ENCODE measurements around the gene ZNF580. TPM values are rescaled to one million over a fixed set of nuclear protein-coding genes. Genes with fewer than 3 reads are reported as not detected.

The ZNF580 gene
- total RNA-seq, 1 donor from 2014 or later = 37.4 TPM

GRCh38 chr19:55676383-55676782, 35.6 kb downstream of the ZNF580 start:
- peak overlapping the region; percentile 97 for H3K4me3 Mint-ChIP-seq
- DNase-seq (ENCODE audit: extremely low spot score, unreplicated experiment) = no peak
- H3K36me3 Mint-ChIP-seq = peaks cover 7% of the 10 kb centered on the region
- H3K9me3 Mint-ChIP-seq = no peaks in the 10 kb centered on the region
- peak overlapping the region; percentile 93 for H3K27ac Mint-ChIP-seq
- H3K27me3 Mint-ChIP-seq = no peaks in the 10 kb centered on the region
- TF ChIP-seq CTCF (conservative IDR thresholded peaks at IDR 0.05) = no peak
- H3K4me1 Mint-ChIP-seq (ENCODE audit: unreplicated experiment) = peaks cover 22% of the 10 kb centered on the region

GRCh38 chr19:55676889-55677505, 36.2 kb downstream of the ZNF580 start:
- no peaks in the 10 kb centered on the region for H3K27me3 Mint-ChIP-seq
- peaks cover 22% of the 10 kb centered on the region for H3K4me1 Mint-ChIP-seq (ENCODE audit: unreplicated experiment)
- H3K36me3 Mint-ChIP-seq = peaks cover 7% of the 10 kb centered on the region
- TF ChIP-seq CTCF (conservative IDR thresholded peaks at IDR 0.05) = no peak
- peak overlapping the region; percentile 97 for H3K4me3 Mint-ChIP-seq
- H3K9me3 Mint-ChIP-seq = no peaks in the 10 kb centered on the region
- no peak for DNase-seq (ENCODE audit: extremely low spot score, unreplicated experiment)
- peak overlapping the region; percentile 93 for H3K27ac Mint-ChIP-seq

GRCh38 chr19:55677572-55678028, 36.8 kb downstream of the ZNF580 start:
- H3K27ac Mint-ChIP-seq = peak overlapping the region; percentile 93

GRCh38 chr19:55678121-55678671, 37.4 kb downstream of the ZNF580 start:
- H3K27me3 Mint-ChIP-seq = no peaks in the 10 kb centered on the region
- no peak for TF ChIP-seq CTCF (conservative IDR thresholded peaks at IDR 0.05)
- H3K36me3 Mint-ChIP-seq = peaks cover 7% of the 10 kb centered on the region
- no peak for DNase-seq (ENCODE audit: extremely low spot score, unreplicated experiment)
- H3K4me1 Mint-ChIP-seq (ENCODE audit: unreplicated experiment) = peaks cover 22% of the 10 kb centered on the region
- no peak overlapping the region for H3K27ac Mint-ChIP-seq
- H3K9me3 Mint-ChIP-seq = no peaks in the 10 kb centered on the region
- no peak overlapping the region for H3K4me3 Mint-ChIP-seq

More at GRCh38 chr19:55677572-55678028, 36.8 kb downstream of the ZNF580 start:
- peaks cover 22% of the 10 kb centered on the region for H3K4me1 Mint-ChIP-seq (ENCODE audit: unreplicated experiment)
- H3K9me3 Mint-ChIP-seq = no peaks in the 10 kb centered on the region
- H3K4me3 Mint-ChIP-seq = peak overlapping the region; percentile 97
- TF ChIP-seq CTCF (conservative IDR thresholded peaks at IDR 0.05) = no peak
- DNase-seq (ENCODE audit: extremely low spot score, unreplicated experiment) = no peak
- no peaks in the 10 kb centered on the region for H3K27me3 Mint-ChIP-seq
- peaks cover 7% of the 10 kb centered on the region for H3K36me3 Mint-ChIP-seq

GRCh38 chr19:55679343-55680257, 38.8 kb downstream of the ZNF580 start:
- Mint-ChIP-seq H3K9me3 (no peaks in the 10 kb centered on the region), H3K4me1 (ENCODE audit: unreplicated experiment) (peaks cover 17% of the 10 kb centered on the region), H3K36me3 (peaks cover 7% of the 10 kb centered on the region), H3K4me3 (no peak overlapping the region), H3K27ac (no peak overlapping the region), H3K27me3 (no peaks in the 10 kb centered on the region)
- no peak for TF ChIP-seq CTCF (conservative IDR thresholded peaks at IDR 0.05)
- DNase-seq (ENCODE audit: extremely low spot score, unreplicated experiment) = no peak

All from type B pancreatic cell (in vitro differentiated cells).